Measurements from ENCODE around the gene CNTN4.

Gene CNTN4

GRCh38 chr3:2863127-2863526, 764.5 kb downstream of the CNTN4 start:
- no peaks in the 10 kb centered on the region for H3K79me2 ChIP-seq (ENCODE audit: low read length)
- H2AFZ ChIP-seq (ENCODE audit: low read length) = no peak overlapping the region
- no peaks in the 10 kb centered on the region for H3F3A ChIP-seq (ENCODE audit: insufficient read depth, low read length)
- no peak for TF ChIP-seq EZH2 (optimal IDR thresholded peaks at IDR 0.05; ENCODE audit: low read depth, low read length)
- TF ChIP-seq CTCF (IDR thresholded peaks at IDR 0.05; ENCODE audit: low read length) = no peak
- no peak for TF ChIP-seq EZH2phosphoT487 (IDR thresholded peaks at IDR 0.05; ENCODE audit: low read length)
- H3K27ac ChIP-seq (ENCODE audit: low read length) = no peak overlapping the region
- no peaks in the 10 kb centered on the region for H3K4me1 ChIP-seq (ENCODE audit: low read length)
- H3K9me2 ChIP-seq (replicated peaks; ENCODE audit: insufficient read depth, low read length) = no peaks in the 10 kb centered on the region
- H4K20me1 ChIP-seq (ENCODE audit: insufficient read depth, low read length) = no peaks in the 10 kb centered on the region
- no peak overlapping the region for H3K4me3 ChIP-seq (ENCODE audit: low read length)
- H3K4me2 ChIP-seq (ENCODE audit: low read depth, low read length) = no peak overlapping the region
- H3K9ac ChIP-seq (ENCODE audit: low read length) = no peak overlapping the region
- DNase-seq = no peak
- H3K9me3 ChIP-seq (replicated peaks; ENCODE audit: insufficient read depth, low read length) = no peaks in the 10 kb centered on the region
- no peaks in the 10 kb centered on the region for H3K36me3 ChIP-seq (replicated peaks; ENCODE audit: insufficient read depth, low read length)
- no peaks in the 10 kb centered on the region for H3K27me3 ChIP-seq (replicated peaks; ENCODE audit: insufficient read depth, low read length)

- H3K4me1 ChIP-seq (ENCODE audit: low read length) = no peaks in the 10 kb centered on the region
- no peaks in the 10 kb centered on the region for H3K79me2 ChIP-seq (ENCODE audit: low read length)
- no peaks in the 10 kb centered on the region for H4K20me1 ChIP-seq (ENCODE audit: insufficient read depth, low read length)
- H3F3A ChIP-seq (ENCODE audit: insufficient read depth, low read length) = no peaks in the 10 kb centered on the region
- no peak overlapping the region for H3K4me3 ChIP-seq (ENCODE audit: low read length)
- H3K4me2 ChIP-seq (ENCODE audit: low read depth, low read length) = no peak overlapping the region
- H3K9me2 ChIP-seq (replicated peaks; ENCODE audit: insufficient read depth, low read length) = no peaks in the 10 kb centered on the region
- DNase-seq = no peak
- H3K9me3 ChIP-seq (replicated peaks; ENCODE audit: insufficient read depth, low read length) = no peaks in the 10 kb centered on the region
- no peak overlapping the region for H3K9ac ChIP-seq (ENCODE audit: low read length)
- no peaks in the 10 kb centered on the region for H3K36me3 ChIP-seq (replicated peaks; ENCODE audit: insufficient read depth, low read length)
- H3K27me3 ChIP-seq (replicated peaks; ENCODE audit: insufficient read depth, low read length) = no peaks in the 10 kb centered on the region
- H2AFZ ChIP-seq (ENCODE audit: low read length) = no peak overlapping the region
- TF ChIP-seq EZH2 (optimal IDR thresholded peaks at IDR 0.05; ENCODE audit: low read depth, low read length) (no peak), EZH2phosphoT487 (IDR thresholded peaks at IDR 0.05; ENCODE audit: low read length) (no peak), CTCF (IDR thresholded peaks at IDR 0.05; ENCODE audit: low read length) (no peak)
- H3K27ac ChIP-seq (ENCODE audit: low read length) = no peak overlapping the region
These were observed 771.2 kb downstream of the CNTN4 start for GRCh38 chr3:2869905-2870304.

- no peak for DNase-seq
- Histone ChIP-seq H3K4me1 (ENCODE audit: low read length) (no peaks in the 10 kb centered on the region), H2AFZ (ENCODE audit: low read length) (no peak overlapping the region), H3K36me3 (replicated peaks; ENCODE audit: insufficient read depth, low read length) (no peaks in the 10 kb centered on the region), H3K9ac (ENCODE audit: low read length) (no peak overlapping the region), H3K9me2 (replicated peaks; ENCODE audit: insufficient read depth, low read length) (no peaks in the 10 kb centered on the region), H3K27ac (ENCODE audit: low read length) (no peak overlapping the region), H3K4me2 (ENCODE audit: low read depth, low read length) (no peak overlapping the region), H3K79me2 (ENCODE audit: low read length) (no peaks in the 10 kb centered on the region), H3K9me3 (replicated peaks; ENCODE audit: insufficient read depth, low read length) (no peaks in the 10 kb centered on the region), H3K4me3 (ENCODE audit: low read length) (no peak overlapping the region), H3F3A (ENCODE audit: insufficient read depth, low read length) (no peaks in the 10 kb centered on the region), H3K27me3 (replicated peaks; ENCODE audit: insufficient read depth, low read length) (no peaks in the 10 kb centered on the region), H4K20me1 (ENCODE audit: insufficient read depth, low read length) (no peaks in the 10 kb centered on the region)
- TF ChIP-seq EZH2phosphoT487 (IDR thresholded peaks at IDR 0.05; ENCODE audit: low read length) (no peak), EZH2 (optimal IDR thresholded peaks at IDR 0.05; ENCODE audit: low read depth, low read length) (no peak), CTCF (IDR thresholded peaks at IDR 0.05; ENCODE audit: low read length) (no peak)
These were observed 772.2 kb downstream of the CNTN4 start for GRCh38 chr3:2870724-2871333.
